Ovary (tissue), 9 donors: ENCODE measurements around the gene SLC30A10. TPM values are rescaled to one million over a fixed set of nuclear protein-coding genes. Genes with fewer than 3 reads are reported as not detected.

Experiments used
- DNase-seq, 5 donors: peaks; one replicate each; pipeline ENCODE4 v3.0.0-alpha.2; 2019 to 2020
- H3K27ac ChIP-seq, 2 donors: fragments of 200-600 bp; one replicate each; pipeline versions ENCODE4 v1.5.1 to v1.8.0; 2019 to 2022
- H3K27me3 ChIP-seq: fragments of 200-600 bp; one replicate; pipeline ENCODE4 v1.8.0; 2022
- H3K36me3 ChIP-seq: fragments of 200-600 bp; sonication (generic); one replicate; pipeline ENCODE4 v1.5.1; 2019
- H3K4me1 ChIP-seq: one replicate; pipeline ENCODE4 v1.8.1; 2013; ENCODE audit warnings: mild to moderate bottlenecking, moderate library complexity; ENCODE audit not compliant: insufficient read depth
- H3K4me3 ChIP-seq: fragments of 200-600 bp; sonication (generic); one replicate; pipeline ENCODE4 v1.5.1; 2017
- H3K9me3 ChIP-seq, 2 donors: fragments of 200-600 bp in 1 of 2; sonication (generic) in 1 of 2; one replicate each; pipeline versions ENCODE4 v1.5.1 to v1.8.1; 2013 to 2019; ENCODE audit warnings: mild to moderate bottlenecking in 1 of 2, moderate library complexity in 1 of 2
- CTCF ChIP-seq, 3 donors: fragments of 450-650 bp in 2 of 3; fragments of 200-600 bp in 1 of 3; IDR thresholded peaks; one replicate each; pipeline versions ENCODE4 v1.5.1 to v1.8.0; 2016 to 2022; ENCODE audit warnings: antibody characterized with exemption in 3 of 3, mild to moderate bottlenecking in 1 of 3
- EP300 ChIP-seq: sonication (generic); formaldehyde crosslinking; IDR thresholded peaks from one replicate; pipeline ENCODE4 v1.6.1; 2017; ENCODE audit warnings: antibody characterized with exemption
- POLR2A ChIP-seq: fragments of 450-650 bp; IDR thresholded peaks from one replicate; pipeline ENCODE4 v1.6.1; 2017; ENCODE audit warnings: antibody characterized with exemption, mild to moderate bottlenecking, moderate library complexity
- WGBS, 3 donors: extraction: QIAGEN DNeasy Blood & Tissue Kit in 1 of 3; methylation state at CpG; one replicate each; pipeline versions ENCODE4 v1.1.5 to v1.1.7; 2013 to 2017; 5-methylcytosine and 5-hydroxymethylcytosine counted together
- intact Hi-C, 4 donors: fragments of 100-400 bp; cut with DNase I; formaldehyde crosslinking; loops; one replicate each; pipeline versions ENCODE4 v1.11.0 to v1.15.1; 2022 to 2023
- polyA plus RNA-seq, 2 donors: library from polyadenylated mRNA; stranded (reverse); fragments of 200-250 nt in 1 of 2; fragments of 350-450 nt in 1 of 2; fragmentation: Illumina TruSeq in 1 of 2; extraction: RNeasy Lipid Tissue Mini Kit (QIAGEN cat#74804) in 1 of 2; gene quantifications; one replicate each; pipeline ENCODE4 v1.2.3, GENCODE V29; 2013 to 2014
- total RNA-seq, 7 donors: library from RNA; depleted of rRNA in 2 of 7; stranded (reverse); fragments of >200 nt in 2 of 7; fragmentation: NEBNext Ultra II Directional in 3 of 7; extraction: Animal tissue kit (Norgen Biotek cat#: 25700) in 3 of 7; gene quantifications; one replicate each; pipeline versions ENCODE4 v1.1.0 to v1.2.4, GENCODE V29; 2016 to 2023
- donor health status: DM: no; HTN: no; CAD: no; lungs with moderate emphysema.
- donor health status: DM: no; HTN: no; CAD: no.
- donor health status: Bipolar disorder and iron deficiency.
- donor health status: DM: yes; HTN: yes; CAD: no.
- donor health status: DM: no; HTN: no; CAD: no.
- donor health status: DM: yes; HTN: yes; CAD: no.

The SLC30A10 gene
- total and polyA plus RNA-seq, 9 donors: 0.18 to 2.9 (median 0.48) TPM

- DNase-seq: no peak
- no peaks in the 10 kb centered on the region for H3K9me3 ChIP-seq
- no peaks in the 10 kb centered on the region for H3K27me3 ChIP-seq
- H3K4me3 ChIP-seq: no peak overlapping the region
- intact Hi-C loops: no loop called here
- H3K27ac ChIP-seq: no peak overlapping the region
- H3K36me3 ChIP-seq: no peaks in the 10 kb centered on the region
- no peaks in the 10 kb centered on the region for H3K4me1 ChIP-seq
- TF ChIP-seq CTCF (IDR thresholded peaks at IDR 0.05) (no peak), POLR2A (no peak), EP300 (no peak)
These were observed 2.7 kb upstream of the SLC30A10 start for GRCh38 chr1:219931033-219931432.

- no peak overlapping the region for H3K4me3 ChIP-seq
- DNase-seq: no peak
- H3K4me1 ChIP-seq: no peaks in the 10 kb centered on the region
- intact Hi-C loops: no loop called here
- 47 to 55% (median 52%) methylated on average over 13 of the region's 13 CpGs for WGBS, 3 donors
- no peaks in the 10 kb centered on the region for H3K27me3 ChIP-seq
- TF ChIP-seq EP300 (no peak), POLR2A (no peak), CTCF (IDR thresholded peaks at IDR 0.05) (no peak)
- no peak overlapping the region for H3K27ac ChIP-seq
- H3K36me3 ChIP-seq: no peaks in the 10 kb centered on the region
- H3K9me3 ChIP-seq: no peaks in the 10 kb centered on the region
These were observed 398 bp upstream of the SLC30A10 start for GRCh38 chr1:219928791-219929118.

- Histone ChIP-seq H3K4me3 (peak overlapping the region; percentile 27), H3K27ac (no peak overlapping the region), H3K4me1 (no peaks in the 10 kb centered on the region), H3K9me3 (no peaks in the 10 kb centered on the region), H3K36me3 (no peaks in the 10 kb centered on the region), H3K27me3 (no peaks in the 10 kb centered on the region)
- WGBS, 3 donors: 15 to 18% (median 18%) methylated on average over 30 to 31 of the region's 31 CpGs
- no peak for DNase-seq
- intact Hi-C loops: no loop called here
- TF ChIP-seq EP300 (no peak), POLR2A (no peak), CTCF (IDR thresholded peaks at IDR 0.05) (no peak)
These were observed 930 bp downstream of the SLC30A10 start for GRCh38 chr1:219927298-219927955.

- Histone ChIP-seq H3K4me3 (no peak overlapping the region), H3K9me3 (no peaks in the 10 kb centered on the region), H3K36me3 (no peaks in the 10 kb centered on the region), H3K4me1 (no peaks in the 10 kb centered on the region), H3K27me3 (no peaks in the 10 kb centered on the region), H3K27ac (no peak overlapping the region)
- TF ChIP-seq EP300 (no peak), CTCF (IDR thresholded peaks at IDR 0.05) (no peak), POLR2A (no peak)
- 90 to 95% (median 91%) methylated on average over 6 of the region's 6 CpGs for WGBS, 3 donors
- DNase-seq: no peak
- intact Hi-C loops: no loop called here
These were observed 1.9 kb downstream of the SLC30A10 start for GRCh38 chr1:219926363-219926998.
